ENCODE data around the gene FRMD3. TPM values are rescaled to one million over a fixed set of nuclear protein-coding genes. Genes with fewer than 3 reads are reported as not detected.

FRMD3 gene
- total RNA-seq, 1 donor from 2014 or later, result 0.40 TPM

GRCh38 chr9:83484990-83485389, 53.2 kb downstream of the FRMD3 start:
- peaks cover 5% of the 10 kb centered on the region for H3K9me3 Mint-ChIP-seq
- no peaks in the 10 kb centered on the region for H3K36me3 Mint-ChIP-seq
- no peak for TF ChIP-seq CTCF (IDR thresholded peaks at IDR 0.05; ENCODE audit: unreplicated experiment)
- no peak overlapping the region for H3K27ac Mint-ChIP-seq
- no peak for DNase-seq (ENCODE audit: low spot score in 2 of 2, unreplicated experiment in 2 of 2)
- peaks cover 3% of the 10 kb centered on the region for H3K27me3 Mint-ChIP-seq (ENCODE audit: low read depth)
- H3K4me1 Mint-ChIP-seq, result no peaks in the 10 kb centered on the region
- no peak overlapping the region for H3K4me3 Mint-ChIP-seq

GRCh38 chr9:83483223-83483622, 55.0 kb downstream of the FRMD3 start:
- Mint-ChIP-seq H3K27me3 (ENCODE audit: low read depth) (peaks cover 4% of the 10 kb centered on the region), H3K9me3 (peaks cover 9% of the 10 kb centered on the region), H3K4me3 (no peak overlapping the region), H3K36me3 (no peaks in the 10 kb centered on the region), H3K4me1 (no peaks in the 10 kb centered on the region), H3K27ac (no peak overlapping the region)
- TF ChIP-seq CTCF (IDR thresholded peaks at IDR 0.05; ENCODE audit: unreplicated experiment), result no peak
- no peak for DNase-seq (ENCODE audit: low spot score in 2 of 2, unreplicated experiment in 2 of 2)

- DNase-seq (ENCODE audit: low spot score in 2 of 2, unreplicated experiment in 2 of 2), result no peak
- Mint-ChIP-seq H3K27ac (no peak overlapping the region), H3K4me3 (no peak overlapping the region), H3K36me3 (no peaks in the 10 kb centered on the region), H3K9me3 (peaks cover 16% of the 10 kb centered on the region), H3K4me1 (no peaks in the 10 kb centered on the region), H3K27me3 (ENCODE audit: low read depth) (peaks cover 8% of the 10 kb centered on the region)
- no peak for TF ChIP-seq CTCF (IDR thresholded peaks at IDR 0.05; ENCODE audit: unreplicated experiment)
Measured at GRCh38 chr9:83479765-83480164, 58.4 kb downstream of the FRMD3 start.

GRCh38 chr9:83477571-83477970, 60.6 kb downstream of the FRMD3 start:
- no peak for TF ChIP-seq CTCF (IDR thresholded peaks at IDR 0.05; ENCODE audit: unreplicated experiment)
- Mint-ChIP-seq H3K27ac (no peak overlapping the region), H3K27me3 (ENCODE audit: low read depth) (peaks cover 21% of the 10 kb centered on the region), H3K4me3 (no peak overlapping the region), H3K36me3 (no peaks in the 10 kb centered on the region), H3K4me1 (no peaks in the 10 kb centered on the region), H3K9me3 (peaks cover 16% of the 10 kb centered on the region)
- DNase-seq (ENCODE audit: low spot score in 2 of 2, unreplicated experiment in 2 of 2), result no peak

- H3K27me3 Mint-ChIP-seq (ENCODE audit: low read depth), result peaks cover 23% of the 10 kb centered on the region
- H3K9me3 Mint-ChIP-seq, result peaks cover 16% of the 10 kb centered on the region
- no peak overlapping the region for H3K4me3 Mint-ChIP-seq
- no peaks in the 10 kb centered on the region for H3K4me1 Mint-ChIP-seq
- no peaks in the 10 kb centered on the region for H3K36me3 Mint-ChIP-seq
- TF ChIP-seq CTCF (IDR thresholded peaks at IDR 0.05; ENCODE audit: unreplicated experiment), result no peak
- no peak for DNase-seq (ENCODE audit: low spot score in 2 of 2, unreplicated experiment in 2 of 2)
- no peak overlapping the region for H3K27ac Mint-ChIP-seq
Measured at GRCh38 chr9:83477120-83477519, 61.1 kb downstream of the FRMD3 start.

GRCh38 chr9:83476513-83476912, 61.7 kb downstream of the FRMD3 start:
- Mint-ChIP-seq H3K36me3 (no peaks in the 10 kb centered on the region), H3K27me3 (ENCODE audit: low read depth) (peaks cover 26% of the 10 kb centered on the region), H3K9me3 (peaks cover 16% of the 10 kb centered on the region), H3K27ac (no peak overlapping the region), H3K4me1 (no peaks in the 10 kb centered on the region), H3K4me3 (no peak overlapping the region)
- no peak for TF ChIP-seq CTCF (IDR thresholded peaks at IDR 0.05; ENCODE audit: unreplicated experiment)
- DNase-seq (ENCODE audit: low spot score in 2 of 2, unreplicated experiment in 2 of 2), result no peak
